Caco-2 (cell line): Measurements from ENCODE around the gene RIMKLB. TPM values are rescaled to one million over a fixed set of nuclear protein-coding genes. Genes with fewer than 3 reads are reported as not detected.

Experiments used
- BruUV-seq: library from RNA; stranded (reverse); fragments of 400-500 nt; replicated peaks from 2 replicates; lab custom pipeline; 2021; lab: Mats Ljungman, UMichigan
- CTCF ChIA-PET: fragments of 300-600 bp; sonication (Branson Sonifier 250); formaldehyde crosslinking; loops from one replicate; lab custom pipeline; 2022; ENCODE audit warnings: antibody characterized with exemption; lab: Charles Lee
- POLR2A ChIA-PET: fragments of 300-600 bp; sonication (Branson Sonifier 250); formaldehyde crosslinking; loops from one replicate; lab custom pipeline; 2022; ENCODE audit warnings: antibody characterized with exemption; lab: Charles Lee
- DNase-seq, 2 experiments: peaks; one replicate each; pipeline versions ENCODE4 v3.0.0 to v3.0.0-alpha.2; 2020 to 2022
- H3K27me3 ChIP-seq: replicated peaks from 2 replicates; pipeline ENCODE4 v1.6.0; 2011; ENCODE audit warnings: low read length; ENCODE audit not compliant: control insufficient read depth, insufficient read depth
- H3K36me3 ChIP-seq: 2 replicates; pipeline ENCODE4 v1.5.1; 2011; ENCODE audit warnings: low read length; ENCODE audit not compliant: control insufficient read depth, insufficient read depth
- H3K4me1 ChIP-seq: fragments of 250-450 bp; sonication (Bioruptor Pico); 2 replicates; pipeline ENCODE4 v1.5.1; 2020; ENCODE audit warnings: mild to moderate bottlenecking
- H3K4me3 ChIP-seq: 2 replicates; pipeline ENCODE4 v1.5.1; 2011; ENCODE audit warnings: low read depth, mild to moderate bottlenecking, control low read depth, low read length
- H3K9me3 ChIP-seq: fragments of 250-450 bp; sonication (Bioruptor Pico); 2 replicates; pipeline ENCODE4 v1.5.1; 2020; ENCODE audit warnings: mild to moderate bottlenecking, moderate library complexity
- H3K27ac Mint-ChIP-seq: one replicate; pipeline ENCODE4 v1.8.0; 2022; ENCODE audit warnings: mixed read lengths; ENCODE audit not compliant: unreplicated experiment
- H3K27me3 Mint-ChIP-seq: one replicate; pipeline ENCODE4 v1.8.0; 2022; ENCODE audit warnings: mixed read lengths; ENCODE audit not compliant: insufficient read depth, unreplicated experiment
- H3K36me3 Mint-ChIP-seq: one replicate; pipeline ENCODE4 v1.8.0; 2022; ENCODE audit warnings: mild to moderate bottlenecking, mixed read lengths; ENCODE audit not compliant: insufficient read depth, unreplicated experiment
- H3K4me1 Mint-ChIP-seq: one replicate; pipeline ENCODE4 v1.8.0; 2022; ENCODE audit warnings: low read depth, mixed read lengths; ENCODE audit not compliant: unreplicated experiment
- H3K4me3 Mint-ChIP-seq: one replicate; pipeline ENCODE4 v1.8.0; 2022; ENCODE audit warnings: mild to moderate bottlenecking, moderate library complexity, mixed read lengths; ENCODE audit not compliant: unreplicated experiment
- H3K9me3 Mint-ChIP-seq: one replicate; pipeline ENCODE4 v1.8.0; 2022; ENCODE audit warnings: mixed read lengths; ENCODE audit not compliant: unreplicated experiment
- intact Hi-C: fragments of 100-400 bp; cut with micrococcal nuclease; formaldehyde crosslinking; loops from one replicate; pipeline ENCODE4 v1.10.0; 2022; ENCODE audit not compliant: unreplicated experiment
- total RNA-seq: library from RNA; stranded (reverse); gene quantifications from 2 replicates; pipeline ENCODE4 v1.2.3, GENCODE V29; 2022
- TF ChIP-seq, protein P1 (sequence below), 2 experiments: fragments of 200-600 bp in 1 of 2; IDR thresholded peaks; 1 replicate in 1 of 2; 2 replicates in 1 of 2; pipeline versions ENCODE4 v1.5.1 to v1.8.0; 2011 to 2022; ENCODE audit warnings: antibody characterized with exemption in 1 of 2, control low read depth in 1 of 2, inconsistent platforms in 1 of 2, low read depth in 1 of 2, low read length in 1 of 2, mild to moderate bottlenecking in 1 of 2, moderate library complexity in 1 of 2; ENCODE audit not compliant: insufficient read depth in 1 of 2, severe bottlenecking in 1 of 2, unreplicated experiment in 1 of 2

The RIMKLB gene
- total RNA-seq, 1 experiment from 2014 or later = 3.3 TPM

DNA sequence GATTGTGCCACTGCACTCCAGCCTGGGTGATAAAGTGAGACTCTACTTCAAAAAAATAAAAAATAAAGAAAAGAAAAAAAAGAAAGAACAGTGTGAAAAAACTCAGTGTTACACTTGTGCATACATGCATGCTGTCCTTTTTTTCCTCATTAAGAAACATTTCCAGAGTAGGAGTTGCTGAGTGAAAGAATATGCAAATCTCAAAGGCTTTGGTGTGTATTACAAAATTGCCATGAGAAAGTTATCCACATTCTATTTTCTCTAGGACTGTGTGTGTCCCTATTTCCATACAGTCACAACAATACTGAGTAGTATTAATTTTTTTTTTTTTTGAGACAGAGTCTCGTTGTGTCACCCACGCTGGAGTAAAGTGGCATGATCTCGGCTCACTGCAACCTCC, 123.8 kb downstream of the RIMKLB start:
- Mint-ChIP-seq H3K9me3 (no peaks in the 10 kb centered on the region), H3K27ac (no peak overlapping the region), H3K4me3 (no peak overlapping the region), H3K36me3 (no peaks in the 10 kb centered on the region), H3K27me3 (peaks cover 6% of the 10 kb centered on the region), H3K4me1 (no peaks in the 10 kb centered on the region)
- no peak for DNase-seq
- intact Hi-C loops = no loop called here
- Histone ChIP-seq H3K4me3 (no peak overlapping the region), H3K27me3 (no peaks in the 10 kb centered on the region), H3K9me3 (peaks cover 4% of the 10 kb centered on the region; the same call in 1 of the 2 replicates), H3K36me3 (no peaks in the 10 kb centered on the region), H3K4me1 (no peaks in the 10 kb centered on the region)
- POLR2A ChIA-PET = no interaction called here
- BruUV-seq = no TSS peak
- CTCF ChIA-PET = no interaction called here
- TF ChIP-seq, protein P1, sequence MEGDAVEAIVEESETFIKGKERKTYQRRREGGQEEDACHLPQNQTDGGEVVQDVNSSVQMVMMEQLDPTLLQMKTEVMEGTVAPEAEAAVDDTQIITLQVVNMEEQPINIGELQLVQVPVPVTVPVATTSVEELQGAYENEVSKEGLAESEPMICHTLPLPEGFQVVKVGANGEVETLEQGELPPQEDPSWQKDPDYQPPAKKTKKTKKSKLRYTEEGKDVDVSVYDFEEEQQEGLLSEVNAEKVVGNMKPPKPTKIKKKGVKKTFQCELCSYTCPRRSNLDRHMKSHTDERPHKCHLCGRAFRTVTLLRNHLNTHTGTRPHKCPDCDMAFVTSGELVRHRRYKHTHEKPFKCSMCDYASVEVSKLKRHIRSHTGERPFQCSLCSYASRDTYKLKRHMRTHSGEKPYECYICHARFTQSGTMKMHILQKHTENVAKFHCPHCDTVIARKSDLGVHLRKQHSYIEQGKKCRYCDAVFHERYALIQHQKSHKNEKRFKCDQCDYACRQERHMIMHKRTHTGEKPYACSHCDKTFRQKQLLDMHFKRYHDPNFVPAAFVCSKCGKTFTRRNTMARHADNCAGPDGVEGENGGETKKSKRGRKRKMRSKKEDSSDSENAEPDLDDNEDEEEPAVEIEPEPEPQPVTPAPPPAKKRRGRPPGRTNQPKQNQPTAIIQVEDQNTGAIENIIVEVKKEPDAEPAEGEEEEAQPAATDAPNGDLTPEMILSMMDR (IDR thresholded peaks at IDR 0.05; ENCODE audit: insufficient read depth in 1 of 2, low read depth in 1 of 2, low read length in 1 of 2, severe bottlenecking in 1 of 2, unreplicated experiment in 1 of 2) = no peak

DNA sequence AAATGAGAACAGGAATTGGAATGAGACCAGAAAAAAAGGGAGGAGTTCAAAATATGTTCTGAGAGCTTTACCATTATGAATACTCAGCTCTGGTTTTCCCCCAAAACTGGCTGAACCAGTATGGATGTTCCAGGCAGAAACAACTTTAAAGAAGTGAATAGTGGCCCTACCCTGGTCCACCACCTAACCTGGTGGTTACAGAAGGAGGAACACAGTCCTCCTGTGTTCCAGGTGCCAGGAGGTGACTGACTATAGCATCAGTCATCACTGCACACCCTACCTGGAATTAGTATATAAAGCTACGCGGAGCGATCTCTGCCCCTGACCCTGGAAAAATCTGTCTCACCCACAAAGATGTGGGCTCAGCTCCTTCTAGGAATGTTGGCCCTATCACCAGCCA, 124.5 kb downstream of the RIMKLB start, which contains the start of gene A2ML1:
Gene A2ML1, plus strand, starts transcription at position 324 of the 400 bp plus-strand sequence. Its CDS starts 31 bp downstream, at position 355.
- TF ChIP-seq, protein P1 (IDR thresholded peaks at IDR 0.05; ENCODE audit: insufficient read depth in 1 of 2, low read depth in 1 of 2, low read length in 1 of 2, severe bottlenecking in 1 of 2, unreplicated experiment in 1 of 2) = no peak
- no peaks in the 10 kb centered on the region for H3K4me1 Mint-ChIP-seq
- Histone ChIP-seq H3K27me3 (no peaks in the 10 kb centered on the region), H3K4me1 (no peaks in the 10 kb centered on the region), H3K36me3 (no peaks in the 10 kb centered on the region), H3K9me3 (peaks cover 4% of the 10 kb centered on the region; the same call in 1 of the 2 replicates), H3K4me3 (no peak within 1 kb of the TSS)
- ChIA-PET CTCF (no interaction called here), POLR2A (no interaction called here)
- no peak within 1 kb of the TSS for H3K27ac Mint-ChIP-seq
- H3K4me3 Mint-ChIP-seq = no peak within 1 kb of the TSS
- peaks cover 7% of the 10 kb centered on the region for H3K27me3 Mint-ChIP-seq
- no TSS peak for BruUV-seq
- DNase-seq = no peak
- intact Hi-C loops = no loop called here
- H3K36me3 Mint-ChIP-seq = no peaks in the 10 kb centered on the region
- H3K9me3 Mint-ChIP-seq = peaks cover 5% of the 10 kb centered on the region

DNA sequence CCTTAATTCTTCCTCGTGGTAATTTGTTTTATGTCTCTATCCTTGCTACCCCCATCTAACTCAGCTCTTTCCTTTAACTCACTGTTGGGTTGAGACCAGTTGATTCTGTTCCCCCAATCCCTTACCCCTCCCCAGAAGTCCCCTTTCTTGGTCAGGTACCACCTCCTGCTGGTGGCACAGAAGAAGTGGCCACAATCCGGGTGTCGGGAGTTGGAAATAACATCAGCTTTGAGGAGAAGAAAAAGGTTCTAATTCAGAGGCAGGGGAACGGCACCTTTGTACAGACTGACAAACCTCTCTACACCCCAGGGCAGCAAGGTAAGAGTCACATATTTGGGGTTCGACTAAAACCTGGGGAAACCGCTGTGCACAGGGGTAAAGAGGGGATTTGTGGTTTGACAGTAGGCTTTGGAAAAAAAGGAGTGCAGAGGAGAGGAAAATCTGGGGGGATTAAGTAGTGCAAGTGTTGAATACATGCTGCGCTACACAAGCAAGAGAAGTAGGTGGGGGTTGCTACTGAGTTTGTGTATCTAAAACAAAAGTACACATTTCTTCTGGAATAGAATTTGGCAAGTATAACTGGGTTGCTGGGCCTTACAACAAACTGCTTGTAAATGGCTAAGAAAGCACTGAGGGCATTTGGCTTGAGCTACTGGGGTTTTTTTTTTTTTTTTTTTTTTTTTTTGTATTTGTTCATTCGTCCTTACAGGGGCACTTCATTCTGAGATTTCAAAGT, 125.9 kb downstream of the RIMKLB start:
- CTCF ChIA-PET = interaction anchor here (1.2 kb wide), 1 partner anchor 142 kb away, joined by 8 read pairs; no protein-coding TSS in a partner anchor
- Histone ChIP-seq H3K9me3 (peaks cover 4% of the 10 kb centered on the region; the same call in 1 of the 2 replicates), H3K27me3 (no peaks in the 10 kb centered on the region), H3K4me3 (no peak overlapping the region), H3K36me3 (no peaks in the 10 kb centered on the region), H3K4me1 (no peaks in the 10 kb centered on the region)
- H3K9me3 Mint-ChIP-seq = peaks cover 10% of the 10 kb centered on the region
- intact Hi-C loops = loop anchor here (1.0 kb wide), 1 partner anchor 141 kb away; no protein-coding TSS in a partner anchor
- no peaks in the 10 kb centered on the region for H3K36me3 Mint-ChIP-seq
- H3K4me1 Mint-ChIP-seq = peaks cover under 1% of the 10 kb centered on the region
- DNase-seq = peak in 1 of 2 experiments; percentile 35
- POLR2A ChIA-PET = no interaction called here
- TF ChIP-seq, protein P1 (IDR thresholded peaks at IDR 0.05; ENCODE audit: insufficient read depth in 1 of 2, low read depth in 1 of 2, low read length in 1 of 2, severe bottlenecking in 1 of 2, unreplicated experiment in 1 of 2) = peak; percentile 48 to 51
- no peak overlapping the region for H3K27ac Mint-ChIP-seq
- peaks cover 10% of the 10 kb centered on the region for H3K27me3 Mint-ChIP-seq
- BruUV-seq = no TSS peak
- H3K4me3 Mint-ChIP-seq = no peak overlapping the region
